Measurements from ENCODE around the gene KSR1.
"Not testable (repeated sequence)": the region's sequence is repeated elsewhere in the genome, so short reads cannot be mapped to it uniquely, and the experiment has no call there.

GRCh38 chr17:27421626-27422025 is 34.6 kb upstream of the KSR1 start:
- not testable (repeated sequence) for TF ChIP-seq CTCF (IDR thresholded peaks at IDR 0.05); ZFX (IDR thresholded peaks at IDR 0.05; ENCODE audit: borderline replicate concordance)

Measured in 22Rv1 (cell line).